NCI-H2196 treated with DMSO at 0.1 percent for 48 hours (cell line): ENCODE measurements around the gene TRPV2.

ENCODE experiments used
- DNase-seq: peaks from one replicate; lab custom pipeline; 2025; ENCODE audit not compliant: unreplicated experiment; lab: John Stamatoyannopoulos, UW

The TRPV2 gene

GRCh38 chr17:16453493-16453851, 38.1 kb downstream of the TRPV2 start:
- DNase-seq = no peak

- DNase-seq = no peak
Observed at GRCh38 chr17:16455997-16456741, 40.8 kb downstream of the TRPV2 start.

GRCh38 chr17:16456742-16457316, 41.5 kb downstream of the TRPV2 start:
- DNase-seq = no peak

- no peak for DNase-seq
Observed at GRCh38 chr17:16459271-16459670, 43.9 kb downstream of the TRPV2 start.

GRCh38 chr17:16459855-16460550, 44.6 kb downstream of the TRPV2 start:
- no peak for DNase-seq

- DNase-seq = no peak
Observed at GRCh38 chr17:16460796-16461605, 45.6 kb downstream of the TRPV2 start.

- no peak for DNase-seq
Observed at GRCh38 chr17:16461606-16461866, 46.2 kb downstream of the TRPV2 start.

- no peak for DNase-seq
Observed at GRCh38 chr17:16462070-16462864, 46.9 kb downstream of the TRPV2 start.

- peak; percentile 48 for DNase-seq
Observed at GRCh38 chr17:16463358-16464302, 48.3 kb downstream of the TRPV2 start.

- no peak for DNase-seq
Observed at GRCh38 chr17:16464303-16465051, 49.1 kb downstream of the TRPV2 start.

- DNase-seq = no peak
Observed at GRCh38 chr17:16465052-16465312, 49.6 kb downstream of the TRPV2 start.

- DNase-seq = no peak
Observed at GRCh38 chr17:16465861-16466338, 50.5 kb downstream of the TRPV2 start.

GRCh38 chr17:16466407-16466806, 51.0 kb downstream of the TRPV2 start:
- no peak for DNase-seq

- DNase-seq = no peak
Observed at GRCh38 chr17:16467044-16467443, 51.7 kb downstream of the TRPV2 start.

- DNase-seq = no peak
Observed at GRCh38 chr17:16467886-16468285, 52.5 kb downstream of the TRPV2 start.

GRCh38 chr17:16468428-16468992, 53.1 kb downstream of the TRPV2 start:
- no peak for DNase-seq

- DNase-seq = no peak
Observed at GRCh38 chr17:16470265-16470664, 54.9 kb downstream of the TRPV2 start.

GRCh38 chr17:16471295-16471694, 55.9 kb downstream of the TRPV2 start:
- no peak for DNase-seq

GRCh38 chr17:16472539-16472938, 57.2 kb downstream of the TRPV2 start:
- DNase-seq = no peak
